ENCODE results near the gene MAST4. TPM values are rescaled to one million over a fixed set of nuclear protein-coding genes. Genes with fewer than 3 reads are reported as not detected.

The MAST4 gene
- total and polyA plus RNA-seq, 2 of the 8 experiments (the other 6 are each of a cell fraction or from before 2014, with no cell fraction given): 1.5 to 2.6 TPM

- DNase-seq (ENCODE audit: low read depth in 1 of 2, low spot score in 2 of 2) (no peak), FAIRE-seq (no peak)
- no peak for TF ChIP-seq CREB1 (IDR thresholded peaks at IDR 0.05)
- TF ChIP-seq, protein P1, sequence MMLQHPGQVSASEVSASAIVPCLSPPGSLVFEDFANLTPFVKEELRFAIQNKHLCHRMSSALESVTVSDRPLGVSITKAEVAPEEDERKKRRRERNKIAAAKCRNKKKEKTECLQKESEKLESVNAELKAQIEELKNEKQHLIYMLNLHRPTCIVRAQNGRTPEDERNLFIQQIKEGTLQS (IDR thresholded peaks at IDR 0.05; ENCODE audit: insufficient read depth, low read depth, low read length): no peak
- no peak for TF ChIP-seq NANOG (IDR thresholded peaks at IDR 0.05; ENCODE audit: insufficient read depth, low read depth, low read length, poor library complexity, severe bottlenecking)
- TF ChIP-seq GABPA (IDR thresholded peaks at IDR 0.05; ENCODE audit: borderline replicate concordance, insufficient read depth, low read length): no peak
- TF ChIP-seq EGR1 (IDR thresholded peaks at IDR 0.05; ENCODE audit: borderline replicate concordance, low read depth, low read length): no peak
- no peak for TF ChIP-seq USF2 (IDR thresholded peaks at IDR 0.05; ENCODE audit: low read length)
- no peak for TF ChIP-seq SUZ12 (IDR thresholded peaks at IDR 0.05; ENCODE audit: low read length)
- no peak for TF ChIP-seq CEBPB (IDR thresholded peaks at IDR 0.05; ENCODE audit: low read depth, low read length)
- no peak for TF ChIP-seq CHD2 (IDR thresholded peaks at IDR 0.05; ENCODE audit: low read length)
- TF ChIP-seq SP2 (IDR thresholded peaks at IDR 0.05; ENCODE audit: low read length): no peak
- TF ChIP-seq FOSL1 (IDR thresholded peaks at IDR 0.05; ENCODE audit: insufficient read depth, low read depth, low read length): no peak
- H4K8ac ChIP-seq (ENCODE audit: extremely low read depth, insufficient read depth, low read length): no peak overlapping the region
- H3K36me3 ChIP-seq (ENCODE audit: control insufficient read depth in 2 of 4, insufficient read depth in 4 of 4, low read length in 3 of 4): no peaks in the 10 kb centered on the region
- no peak overlapping the region for H3K27ac ChIP-seq (ENCODE audit: low read depth, low read length)
- no peaks in the 10 kb centered on the region for H4K20me1 ChIP-seq (replicated peaks in 1 of 2; ENCODE audit: control insufficient read depth in 1 of 2, insufficient read depth in 2 of 2, low read length in 2 of 2)
- H2AFZ ChIP-seq (ENCODE audit: low read length): no peak overlapping the region
- no peak overlapping the region for H2BK15ac ChIP-seq (ENCODE audit: low read length)
- H2AK5ac ChIP-seq (ENCODE audit: low read depth, low read length): no peak overlapping the region
- no peak overlapping the region for H2BK120ac ChIP-seq (replicated peaks; ENCODE audit: low read depth, low read length)
- 96% methylated on average over 5 of the region's 5 CpGs; no CpG with 5 or more reads in 1 of the 2 experiments for WGBS, 2 experiments (ENCODE audit: extremely low coverage in 1 of 2, insufficient coverage in 1 of 2, insufficient read length in 1 of 2, insufficient replicate concordance in 2 of 2, low coverage in 1 of 2, low lambda C conversion rate in 2 of 2, missing lambda C conversion rate in 1 of 2)
- H3K23ac ChIP-seq (ENCODE audit: insufficient read length): no peak overlapping the region
- H3K9me3 ChIP-seq (ENCODE audit: insufficient read depth in 2 of 2, low read depth in 1 of 2, low read length in 1 of 2): peaks cover 12 to 16% of the 10 kb centered on the region in 2 experiments
- H3K9ac ChIP-seq (replicated peaks in 1 of 4; ENCODE audit: extremely low read depth in 1 of 4, low read depth in 3 of 4, low read length in 3 of 4): no peak overlapping the region
- no peak overlapping the region for H3K4ac ChIP-seq (replicated peaks; ENCODE audit: insufficient read length, low read depth, low read length)
- H2BK5ac ChIP-seq (ENCODE audit: low read depth, low read length): no peak overlapping the region
- H3K79me1 ChIP-seq (ENCODE audit: low read depth, low read length): no peaks in the 10 kb centered on the region
- no peak overlapping the region for H3K4me2 ChIP-seq (ENCODE audit: insufficient read depth in 1 of 2, low read depth in 2 of 2, low read length in 2 of 2)
- no peak overlapping the region for H3K14ac ChIP-seq (ENCODE audit: insufficient read length)
- no peak overlapping the region for H2BK20ac ChIP-seq (ENCODE audit: low read length)
- H3K18ac ChIP-seq (ENCODE audit: extremely low read depth, low read length): no peak overlapping the region
- H4K5ac ChIP-seq (ENCODE audit: insufficient read length, low read depth, low read length): no peak overlapping the region
- H2BK12ac ChIP-seq (ENCODE audit: low read depth, low read length): no peak overlapping the region
- no peaks in the 10 kb centered on the region for H3K23me2 ChIP-seq (ENCODE audit: low read depth, low read length)
- no peaks in the 10 kb centered on the region for H3K79me2 ChIP-seq (ENCODE audit: control insufficient read depth in 1 of 2, insufficient read depth in 2 of 2, low read length in 2 of 2)
- no peak overlapping the region for H4K91ac ChIP-seq (replicated peaks; ENCODE audit: insufficient read length, low read length)
- H3K4me1 ChIP-seq (replicated peaks in 1 of 4; ENCODE audit: control insufficient read depth in 3 of 4, insufficient read depth in 4 of 4, low read length in 3 of 4): no peaks in the 10 kb centered on the region
- ChIA-PET POLR2A (ENCODE audit: partially characterized antibody) (no interaction called here), CTCF (ENCODE audit: partially characterized antibody) (interaction anchor here (0.8 to 2.1 kb wide), 7 partner anchors 11 to 439 kb away, joined by 3 to 7 read pairs (median 5); no protein-coding TSS in a partner anchor)
- H3K4me3 ChIP-seq (ENCODE audit: extremely low read depth in 1 of 4, insufficient read depth in 2 of 4, low read depth in 3 of 4, low read length in 4 of 4): no peak overlapping the region
- no peaks in the 10 kb centered on the region for H3K27me3 ChIP-seq (replicated peaks in 1 of 4; ENCODE audit: control insufficient read depth in 3 of 4, extremely low read depth in 1 of 4, insufficient read depth in 3 of 4, low read length in 3 of 4)
- H3K56ac ChIP-seq (replicated peaks; ENCODE audit: insufficient read length, low read depth, low read length): no peak overlapping the region
Observed at GRCh38 chr5:66745297-66745696, 149.1 kb downstream of the MAST4 start.

Measured in H1 (cell line).